Fibroblast of lung (primary cell): ENCODE data around the gene MARK4. TPM values are rescaled to one million over a fixed set of nuclear protein-coding genes. Genes with fewer than 3 reads are reported as not detected.

ENCODE experiments used
- DNase-seq, 2 donors: peaks; one replicate each; pipeline versions ENCODE4 v3.0.0 to v3.0.0-alpha.2; 2010; ENCODE audit warnings: low read depth in 2 of 2
- H2AFZ ChIP-seq: 2 replicates; pipeline ENCODE4 v1.5.1; 2012; ENCODE audit warnings: low read length, control low read depth, inconsistent platforms
- H3K27ac ChIP-seq: 2 replicates; pipeline ENCODE4 v1.5.1; 2011; ENCODE audit warnings: low read length, control low read depth; ENCODE audit not compliant: insufficient read depth
- H3K27me3 ChIP-seq: 2 replicates; pipeline ENCODE4 v1.5.1; 2011; ENCODE audit warnings: mild to moderate bottlenecking, low read length; ENCODE audit not compliant: control insufficient read depth, insufficient read depth
- H3K36me3 ChIP-seq: 2 replicates; pipeline ENCODE4 v1.5.1; 2011; ENCODE audit warnings: low read length; ENCODE audit not compliant: control insufficient read depth, insufficient read depth
- H3K4me1 ChIP-seq: 2 replicates; pipeline ENCODE4 v1.5.1; 2011; ENCODE audit warnings: low read length; ENCODE audit not compliant: control insufficient read depth, insufficient read depth; ENCODE audit errors: extremely low read depth
- H3K4me2 ChIP-seq: 2 replicates; pipeline ENCODE4 v1.5.1; 2011; ENCODE audit warnings: low read length, control low read depth; ENCODE audit not compliant: insufficient read depth; ENCODE audit errors: extremely low read depth
- H3K4me3 ChIP-seq, 4 experiments: fragments of 200-600 bp in 1 of 4; sonication (generic) in 1 of 4; replicated peaks in 1 of 4; 2 replicates each; pipeline ENCODE4 v1.5.1; 2011 to 2016; ENCODE audit warnings: low read length in 4 of 4, low read depth in 3 of 4, mild to moderate bottlenecking in 3 of 4, control low read depth in 2 of 4, inconsistent platforms in 1 of 4, mixed read lengths in 1 of 4; ENCODE audit not compliant: insufficient read depth in 1 of 4; ENCODE audit errors: control extremely low read depth in 1 of 4
- H3K79me2 ChIP-seq: 2 replicates; pipeline ENCODE4 v1.5.1; 2012; ENCODE audit warnings: mild to moderate bottlenecking, low read length, inconsistent platforms; ENCODE audit not compliant: control insufficient read depth, insufficient read depth
- H3K9ac ChIP-seq: 2 replicates; pipeline ENCODE4 v1.5.1; 2011; ENCODE audit warnings: mild to moderate bottlenecking, low read length, control low read depth; ENCODE audit not compliant: insufficient read depth
- H3K9me3 ChIP-seq: 2 replicates; pipeline ENCODE4 v1.5.1; 2012; ENCODE audit warnings: low read depth, low read length; ENCODE audit not compliant: control insufficient read depth, insufficient read depth
- H4K20me1 ChIP-seq: 2 replicates; pipeline ENCODE4 v1.5.1; 2011; ENCODE audit warnings: low read length; ENCODE audit not compliant: control insufficient read depth, insufficient read depth; ENCODE audit errors: extremely low read depth
- CTCF ChIP-seq, 2 donors: IDR thresholded peaks in 1 of 2; conservative IDR thresholded peaks in 1 of 2; 1 replicate in 1 of 2; 2 replicates in 1 of 2; pipeline ENCODE4 v1.5.1; 2011 to 2012; ENCODE audit warnings: low read length in 2 of 2, control low read depth in 1 of 2, inconsistent platforms in 1 of 2, low read depth in 1 of 2, mild to moderate bottlenecking in 1 of 2
- EZH2 ChIP-seq: IDR thresholded peaks from 2 replicates; pipeline ENCODE4 v1.5.1; 2012; ENCODE audit warnings: low read length, control low read depth, mild to moderate bottlenecking; ENCODE audit errors: missing control alignments
- polyA plus RNA-seq, 2 donors: library from polyadenylated mRNA; depleted of rRNA in 1 of 2; stranded (reverse) in 1 of 2; unstranded in 1 of 2; fragments of >200 nt; gene quantifications; 2 replicates each; pipeline ENCODE4 v1.2.1, GENCODE V29; 2011 to 2012; ENCODE audit warnings: missing spikeins in 1 of 2
- total RNA-seq: library from RNA; depleted of rRNA; stranded (reverse); fragments of >200 nt; gene quantifications from 2 replicates; pipeline ENCODE4 v1.2.1, GENCODE V29; 2014

The MARK4 gene
- total and polyA plus RNA-seq, 2 donors (not counting 1 experiment from before 2014, with no cell fraction given) = 8.9 to 14.1 TPM

DNA sequence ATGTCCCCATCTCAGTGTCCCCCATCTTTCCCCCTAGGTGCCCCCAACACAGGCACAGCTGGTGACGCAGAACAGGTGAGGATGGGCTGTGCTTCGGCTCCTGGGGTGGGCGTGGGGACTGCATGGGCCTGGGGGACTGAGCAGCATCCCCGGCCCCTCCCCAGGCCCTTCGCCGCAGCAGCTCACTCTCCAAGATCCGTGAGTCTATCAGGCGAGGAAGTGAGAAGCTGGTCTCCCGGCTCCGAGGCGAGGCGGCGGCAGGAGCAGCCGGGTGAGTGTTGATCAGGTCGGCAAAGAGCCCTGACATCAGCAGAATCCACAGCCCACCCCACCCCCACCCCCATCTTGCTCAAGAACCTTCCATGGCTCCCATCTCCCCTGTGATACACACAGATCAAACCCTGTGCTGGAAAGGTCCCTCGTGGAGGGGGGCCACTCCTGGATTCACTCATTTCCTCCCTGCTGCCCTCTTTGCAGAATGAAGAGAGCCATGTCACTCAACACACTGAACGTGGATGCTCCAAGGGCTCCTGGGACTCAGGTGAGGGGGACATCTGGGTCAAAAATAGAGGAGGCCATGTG lies 99.5 kb downstream of the MARK4 start:
- H3K79me2 ChIP-seq = no peaks in the 10 kb centered on the region
- no peak overlapping the region for H3K27ac ChIP-seq
- no peaks in the 10 kb centered on the region for H3K4me1 ChIP-seq
- DNase-seq = no peak
- no peaks in the 10 kb centered on the region for H3K9me3 ChIP-seq
- H4K20me1 ChIP-seq = no peaks in the 10 kb centered on the region
- no peak overlapping the region for H3K4me2 ChIP-seq
- peaks cover 23% of the 10 kb centered on the region for H3K36me3 ChIP-seq
- TF ChIP-seq CTCF (conservative IDR thresholded peaks at IDR 0.05 in 1 of 2, IDR thresholded peaks at IDR 0.05 in 1 of 2; ENCODE audit: low read depth in 1 of 2, low read length in 2 of 2) = no peak
- no peak for TF ChIP-seq EZH2
- H3K4me3 ChIP-seq = no peak overlapping the region
- no peak overlapping the region for H2AFZ ChIP-seq
- no peak overlapping the region for H3K9ac ChIP-seq
- no peaks in the 10 kb centered on the region for H3K27me3 ChIP-seq

GRCh38 chr19:45351401-45351952 lies 100.4 kb downstream of the MARK4 start:
- Histone ChIP-seq H4K20me1 (no peaks in the 10 kb centered on the region), H3K4me1 (no peaks in the 10 kb centered on the region), H3K79me2 (no peaks in the 10 kb centered on the region), H3K4me2 (no peak overlapping the region), H3K36me3 (peaks cover 26% of the 10 kb centered on the region), H3K27me3 (no peaks in the 10 kb centered on the region), H3K9me3 (no peaks in the 10 kb centered on the region), H2AFZ (no peak overlapping the region), H3K27ac (no peak overlapping the region), H3K4me3 (no peak overlapping the region), H3K9ac (no peak overlapping the region)
- no peak for DNase-seq
- TF ChIP-seq EZH2 (no peak), CTCF (conservative IDR thresholded peaks at IDR 0.05 in 1 of 2, IDR thresholded peaks at IDR 0.05 in 1 of 2; ENCODE audit: low read depth in 1 of 2, low read length in 2 of 2) (no peak)

- Histone ChIP-seq H3K36me3 (peaks cover 30% of the 10 kb centered on the region), H2AFZ (no peak overlapping the region), H3K27me3 (no peaks in the 10 kb centered on the region), H3K4me3 (no peak overlapping the region), H3K4me2 (no peak overlapping the region), H3K4me1 (no peaks in the 10 kb centered on the region), H3K9me3 (no peaks in the 10 kb centered on the region), H3K27ac (no peak overlapping the region), H3K9ac (no peak overlapping the region), H3K79me2 (no peaks in the 10 kb centered on the region), H4K20me1 (no peaks in the 10 kb centered on the region)
- DNase-seq = no peak
- TF ChIP-seq EZH2 (no peak), CTCF (conservative IDR thresholded peaks at IDR 0.05 in 1 of 2, IDR thresholded peaks at IDR 0.05 in 1 of 2; ENCODE audit: low read depth in 1 of 2, low read length in 2 of 2) (no peak)
These were observed 101.0 kb downstream of the MARK4 start for GRCh38 chr19:45352062-45352461.
